ENCODE results near the gene LASP1. TPM values are rescaled to one million over a fixed set of nuclear protein-coding genes. Genes with fewer than 3 reads are reported as not detected.
"Not testable (repeated sequence)": the region's sequence is repeated elsewhere in the genome, so short reads cannot be mapped to it uniquely, and the experiment has no call there.

The LASP1 gene
- polyA plus RNA-seq, 10 donors, result 72.6 to 119 (median 85.9) TPM

DNA sequence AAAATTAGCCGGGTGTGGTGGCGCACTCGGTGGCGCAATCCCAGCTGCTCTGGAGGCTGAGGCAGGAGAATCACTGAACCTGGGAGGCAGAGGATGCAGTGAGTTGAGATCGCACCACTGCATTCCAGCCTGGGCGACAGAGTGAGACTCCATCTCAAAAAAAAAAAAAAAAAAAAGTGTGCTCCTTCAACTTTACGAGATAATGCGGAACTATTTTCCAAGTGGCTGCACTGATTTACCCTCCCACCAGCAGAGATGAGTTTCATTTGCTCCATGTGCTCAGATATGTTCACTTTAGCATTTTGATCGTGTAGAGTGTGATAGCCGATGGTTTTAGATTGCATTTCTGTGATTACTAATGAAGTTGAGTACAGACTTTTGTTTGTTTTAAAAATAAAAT, 35.5 kb downstream of the LASP1 start:
- no peak for DNase-seq

GRCh38 chr17:38906460-38907228, 36.8 kb downstream of the LASP1 start:
- DNase-seq, result no peak

GRCh38 chr17:38907930-38908675, 38.2 kb downstream of the LASP1 start:
- no peak for DNase-seq

DNA sequence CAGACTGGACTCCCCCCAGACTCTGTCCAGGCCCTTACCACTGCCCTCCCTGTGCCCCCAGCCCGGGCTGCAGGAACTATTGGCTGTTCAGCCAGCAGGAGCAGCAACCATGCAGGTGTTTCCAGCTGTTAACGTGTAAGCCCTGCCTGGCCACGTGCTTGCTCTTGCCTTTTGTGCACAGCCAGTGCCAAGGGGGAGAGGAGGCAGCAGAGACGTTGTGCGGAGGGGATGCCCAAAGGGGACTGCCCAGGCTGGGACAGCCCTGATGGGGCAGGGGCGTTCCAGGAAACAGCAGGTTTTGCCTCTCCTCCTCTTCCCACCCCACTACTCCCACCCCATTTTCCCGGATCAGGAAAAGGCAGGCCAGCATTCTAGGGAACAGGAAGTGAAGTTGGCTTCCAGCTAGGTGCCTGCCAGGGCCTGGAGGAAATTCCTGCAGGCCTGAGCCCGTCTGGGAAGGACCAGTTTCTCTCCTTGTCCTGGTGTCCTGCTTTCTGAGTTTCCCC, 38.9 kb downstream of the LASP1 start:
- no peak for DNase-seq

DNA sequence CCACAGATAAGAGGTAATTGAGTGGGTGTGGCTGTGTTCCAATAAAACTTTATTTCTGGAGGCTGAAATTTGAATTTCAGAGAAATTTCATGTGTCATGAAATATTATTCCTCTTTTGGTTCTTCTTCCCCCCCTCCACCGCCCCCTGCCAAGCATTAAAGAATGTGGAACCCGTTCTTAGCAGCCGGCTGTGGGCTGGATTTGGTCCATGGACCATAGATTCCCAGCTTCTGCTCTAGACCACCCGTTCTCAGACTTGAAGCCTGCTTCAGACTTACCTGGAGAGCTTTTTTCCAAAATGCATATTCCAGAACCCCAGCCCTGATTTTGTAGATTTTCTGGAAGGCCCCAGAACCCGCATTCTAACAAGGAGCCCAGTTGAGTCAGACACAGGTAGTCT, 40.5 kb downstream of the LASP1 start:
- DNase-seq, result no peak

DNA sequence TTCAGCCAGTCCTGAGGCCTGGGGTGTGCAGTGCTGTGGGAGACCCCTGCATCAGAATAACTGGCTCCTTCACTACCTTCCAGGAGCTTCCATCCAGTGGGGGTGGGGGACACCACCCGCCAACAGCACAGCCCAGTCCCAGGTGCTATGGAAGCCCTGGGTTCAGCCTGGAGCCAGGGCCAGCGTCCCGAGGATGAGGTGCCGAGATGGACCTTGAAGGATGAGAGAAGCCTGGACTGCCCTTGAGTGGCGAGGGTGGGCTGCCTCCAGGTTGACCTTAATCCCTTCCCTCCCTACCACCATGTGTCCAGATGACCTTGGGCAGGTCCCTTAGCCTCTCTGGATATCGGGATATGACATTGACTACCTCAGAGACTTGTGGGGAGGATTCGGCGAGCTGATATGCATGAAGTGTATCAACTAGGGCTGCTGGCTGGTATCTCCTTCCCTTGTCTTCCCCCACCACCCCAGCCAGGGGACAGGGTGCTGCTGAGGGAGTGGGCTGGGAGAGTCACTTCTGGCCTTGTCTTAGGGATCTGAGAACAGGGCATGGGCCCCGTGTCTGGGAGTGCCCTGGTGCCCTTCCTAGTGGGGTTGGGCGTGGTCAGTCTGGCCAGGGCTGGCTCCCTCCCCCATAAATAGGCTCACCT, 41.3 kb downstream of the LASP1 start:
- DNase-seq, result no peak

GRCh38 chr17:38911731-38912081, 41.8 kb downstream of the LASP1 start:
- DNase-seq, result not testable (repeated sequence)

DNA sequence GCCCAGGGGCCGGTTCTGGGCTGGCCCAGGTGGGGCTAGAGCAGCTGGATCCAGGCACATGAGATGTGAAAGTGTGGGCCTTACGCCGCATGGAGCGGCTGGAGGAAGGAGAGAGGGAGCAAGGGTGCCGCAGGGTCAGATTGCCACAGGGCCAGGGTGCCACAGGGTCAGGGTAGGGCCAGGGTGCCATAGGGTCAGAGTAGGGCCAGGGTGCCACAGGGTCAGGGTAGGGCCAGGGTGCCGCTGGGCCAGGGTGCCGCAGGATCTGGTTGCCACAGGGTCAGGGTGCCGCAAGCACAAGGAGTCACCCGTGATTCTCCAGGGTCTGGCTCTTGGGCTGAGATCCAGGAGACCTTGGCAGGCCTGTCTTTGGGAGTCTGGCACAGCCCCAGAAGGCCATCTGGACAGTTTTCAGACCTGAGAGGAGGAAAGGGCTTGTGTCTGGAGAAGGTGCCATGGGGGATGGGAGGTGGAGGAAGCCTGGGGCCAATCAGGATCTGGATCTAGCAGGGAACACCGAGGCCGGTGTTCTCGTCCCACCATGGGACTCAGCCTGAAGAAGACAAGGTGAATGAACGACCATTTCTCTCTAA, 42.5 kb downstream of the LASP1 start:
- no peak for DNase-seq

DNA sequence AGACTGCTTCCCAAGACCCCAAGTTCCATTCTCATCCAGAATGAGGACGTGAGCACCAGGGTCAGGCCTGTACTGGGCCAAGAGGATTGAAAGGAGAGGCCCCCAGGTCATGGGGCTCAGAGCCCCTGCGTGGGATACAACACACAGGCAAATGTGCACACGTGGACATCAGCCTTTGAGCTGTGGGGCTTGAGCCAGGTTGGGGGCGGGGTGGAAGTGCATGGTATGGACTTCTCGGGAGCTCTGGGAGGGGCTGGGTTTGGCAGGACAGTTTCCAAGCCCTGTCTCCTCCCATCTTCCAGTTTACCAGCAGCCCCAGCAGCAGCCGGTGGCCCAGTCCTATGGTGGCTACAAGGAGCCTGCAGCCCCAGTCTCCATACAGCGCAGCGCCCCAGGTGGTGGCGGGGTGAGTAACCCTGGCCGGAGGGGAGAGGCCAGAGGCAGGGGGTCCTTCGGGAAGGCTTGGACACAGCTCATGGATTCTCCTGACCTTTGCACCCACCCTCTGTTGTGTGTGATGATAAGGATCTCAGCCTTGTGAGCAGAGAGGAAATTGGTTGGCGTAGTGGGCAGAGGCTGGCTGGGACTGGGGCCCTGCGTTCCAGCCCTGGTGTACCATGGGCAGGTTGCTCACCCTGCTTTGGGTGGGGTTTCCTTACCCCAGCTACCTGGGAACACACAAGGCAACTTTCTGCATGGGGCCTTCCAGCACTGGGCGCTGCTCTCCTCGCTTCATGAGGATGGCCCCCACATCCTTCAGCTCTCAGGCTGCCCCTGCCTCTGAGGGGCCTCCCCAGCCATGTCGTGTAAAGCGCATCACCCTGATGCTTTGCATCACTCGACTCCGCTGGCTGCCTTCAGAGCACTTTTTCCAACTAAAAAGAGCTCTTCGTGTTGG, 45.1 kb downstream of the LASP1 start:
- no peak for DNase-seq

DNA sequence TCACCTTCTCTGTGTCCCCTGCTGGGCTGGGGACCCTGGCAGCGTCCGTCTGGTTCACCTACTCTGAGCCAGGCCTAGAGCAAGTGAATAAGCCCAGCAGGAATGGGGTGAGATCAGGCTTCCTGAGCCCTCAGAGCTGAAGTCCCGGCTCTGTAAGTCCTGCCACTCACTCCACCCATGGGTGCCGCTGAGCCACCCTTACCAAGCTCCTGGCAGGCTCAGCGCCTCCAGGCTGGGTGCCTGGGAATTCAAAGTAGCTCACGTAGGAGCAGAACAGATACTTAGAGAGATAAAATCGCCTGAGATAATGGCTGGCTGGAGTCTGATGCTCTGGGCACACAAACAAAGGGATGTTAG, 45.8 kb downstream of the LASP1 start:
- DNase-seq, result no peak

DNA sequence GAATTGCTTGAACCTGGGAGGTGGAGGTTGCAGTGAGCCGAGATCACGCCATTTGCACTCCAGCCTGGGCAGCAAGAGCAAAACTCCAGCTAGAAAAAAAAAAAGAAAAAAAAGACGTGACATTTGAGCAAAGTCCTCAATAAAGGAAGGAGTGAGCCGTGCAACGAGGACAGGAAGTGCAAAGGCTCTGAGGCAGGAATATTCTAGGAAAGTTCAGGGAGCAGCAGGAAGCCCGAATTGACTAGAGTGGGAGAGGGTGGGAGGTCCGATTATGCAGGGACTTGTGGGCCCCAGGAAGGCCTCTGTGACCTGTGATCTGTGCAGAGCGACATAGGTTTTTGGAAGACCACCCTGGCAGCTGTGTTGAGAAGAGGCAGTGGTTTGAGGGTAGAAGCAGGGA, 46.9 kb downstream of the LASP1 start:
- no peak for DNase-seq

DNA sequence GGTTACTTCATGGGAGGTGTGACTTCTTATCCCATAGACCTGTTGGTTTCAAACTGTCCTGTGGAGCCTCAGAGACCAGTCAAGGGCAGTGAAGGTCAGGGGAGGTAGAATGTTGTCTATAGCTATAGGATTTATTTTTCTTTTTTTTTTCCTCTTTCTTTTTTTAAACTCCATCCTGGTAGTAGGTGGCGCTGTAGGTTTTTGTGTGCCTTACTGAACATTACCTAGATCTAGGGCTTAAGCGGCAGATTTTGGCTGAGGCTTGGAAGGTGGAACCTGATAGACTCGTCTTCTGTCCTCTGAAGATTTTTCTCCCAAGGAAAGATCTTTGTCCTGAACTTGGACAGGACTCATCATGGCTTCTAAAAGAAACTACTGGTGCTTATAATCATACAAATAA, 47.4 kb downstream of the LASP1 start:
- DNase-seq, result no peak

DNA sequence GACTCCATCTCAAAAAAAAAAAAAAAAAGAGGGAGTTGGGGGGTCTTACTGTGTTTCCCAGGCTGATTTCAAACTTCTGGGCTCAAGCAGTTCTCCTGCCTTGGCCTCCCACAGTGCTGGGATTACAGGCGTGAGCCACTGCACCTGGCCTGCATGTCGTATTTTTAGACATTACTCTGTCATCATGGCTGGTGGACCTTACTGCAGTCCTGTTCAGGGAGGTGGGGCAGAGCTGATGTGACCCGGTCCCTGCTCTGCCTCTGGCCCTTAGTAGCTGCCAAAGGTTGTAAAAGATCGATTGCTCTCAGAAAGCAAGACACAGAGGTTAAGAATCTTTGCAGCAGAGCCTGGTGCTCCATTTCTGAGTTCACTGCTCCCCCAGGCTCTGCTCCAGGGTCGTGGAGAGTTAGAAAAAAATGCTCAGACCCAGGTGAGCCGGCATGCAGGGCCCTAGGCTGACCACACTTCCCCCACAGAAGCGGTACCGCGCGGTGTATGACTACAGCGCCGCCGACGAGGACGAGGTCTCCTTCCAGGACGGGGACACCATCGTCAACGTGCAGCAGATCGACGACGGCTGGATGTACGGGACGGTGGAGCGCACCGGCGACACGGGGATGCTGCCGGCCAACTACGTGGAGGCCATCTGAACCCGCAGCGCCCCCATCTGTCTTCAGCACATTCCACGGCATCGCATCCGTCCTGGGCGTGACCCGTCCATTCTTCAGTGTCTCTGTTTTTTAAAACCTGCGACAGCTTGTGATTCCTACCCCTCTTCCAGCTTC, 48.5 kb downstream of the LASP1 start:
- DNase-seq, result no peak

GRCh38 chr17:38918916-38919315, 49.1 kb downstream of the LASP1 start:
- DNase-seq, result no peak

- no peak for DNase-seq
Measured at GRCh38 chr17:38919316-38920078, 49.6 kb downstream of the LASP1 start.

- DNase-seq, result no peak
Measured at GRCh38 chr17:38920374-38921291, 50.8 kb downstream of the LASP1 start.

- DNase-seq, result no peak
Measured at GRCh38 chr17:38921756-38922411, 52.0 kb downstream of the LASP1 start.

All from muscle of back (tissue), 11 donors.